ENCODE measurements around the gene TBC1D21. TPM values are rescaled to one million over a fixed set of nuclear protein-coding genes. Genes with fewer than 3 reads are reported as not detected.
A peak's percentile ranks its signal among the peaks of the same experiment; 100 is the strongest.

The TBC1D21 gene
- total RNA-seq, 6 experiments from 2014 or later: not detected

DNA sequence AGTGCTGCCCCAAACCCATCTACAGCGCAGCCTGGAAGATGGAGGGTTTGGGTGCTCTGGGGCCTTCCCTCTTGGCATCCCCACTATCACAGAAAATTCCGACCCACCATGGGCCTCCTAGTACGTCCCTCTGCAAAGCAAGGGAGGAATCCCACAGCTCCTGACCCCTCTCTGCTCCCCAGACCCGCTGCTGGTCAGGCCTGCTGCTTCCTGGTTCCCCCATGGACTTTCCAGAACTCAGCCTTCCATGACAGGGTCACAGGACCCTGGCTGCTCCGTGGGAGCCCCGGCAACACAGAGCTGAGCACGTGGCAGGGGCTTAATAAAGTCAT, 49.8 kb downstream of the TBC1D21 start:
- peaks cover 26% of the 10 kb centered on the region for H3K36me3 Mint-ChIP-seq (ENCODE audit: low read depth)
- peaks cover 76% of the 10 kb centered on the region for H3K4me1 Mint-ChIP-seq (ENCODE audit: low read depth)
- no peak for TF ChIP-seq CTCF (IDR thresholded peaks at IDR 0.05)
- H3K27ac Mint-ChIP-seq: peak overlapping the region; percentile 96
- H3K4me3 Mint-ChIP-seq: peak overlapping the region; percentile 89
- peaks cover 2% of the 10 kb centered on the region; the same call in 1 of the 2 replicates for H3K9me3 Mint-ChIP-seq
- H3K27me3 Mint-ChIP-seq (ENCODE audit: insufficient read depth): peaks cover 2% of the 10 kb centered on the region; the same call in 1 of the 2 replicates
- DNase-seq: no peak

GRCh38 chr15:73923488-73924164, 50.3 kb downstream of the TBC1D21 start:
- H3K4me1 Mint-ChIP-seq (ENCODE audit: low read depth): peaks cover 76% of the 10 kb centered on the region
- H3K9me3 Mint-ChIP-seq: no peaks in the 10 kb centered on the region
- DNase-seq: no peak
- peak overlapping the region; percentile 96 for H3K27ac Mint-ChIP-seq
- H3K4me3 Mint-ChIP-seq: peak overlapping the region; percentile 89
- TF ChIP-seq CTCF (IDR thresholded peaks at IDR 0.05): no peak
- H3K36me3 Mint-ChIP-seq (ENCODE audit: low read depth): peaks cover 22% of the 10 kb centered on the region
- peaks cover 2% of the 10 kb centered on the region; the same call in 1 of the 2 replicates for H3K27me3 Mint-ChIP-seq (ENCODE audit: insufficient read depth)

DNA sequence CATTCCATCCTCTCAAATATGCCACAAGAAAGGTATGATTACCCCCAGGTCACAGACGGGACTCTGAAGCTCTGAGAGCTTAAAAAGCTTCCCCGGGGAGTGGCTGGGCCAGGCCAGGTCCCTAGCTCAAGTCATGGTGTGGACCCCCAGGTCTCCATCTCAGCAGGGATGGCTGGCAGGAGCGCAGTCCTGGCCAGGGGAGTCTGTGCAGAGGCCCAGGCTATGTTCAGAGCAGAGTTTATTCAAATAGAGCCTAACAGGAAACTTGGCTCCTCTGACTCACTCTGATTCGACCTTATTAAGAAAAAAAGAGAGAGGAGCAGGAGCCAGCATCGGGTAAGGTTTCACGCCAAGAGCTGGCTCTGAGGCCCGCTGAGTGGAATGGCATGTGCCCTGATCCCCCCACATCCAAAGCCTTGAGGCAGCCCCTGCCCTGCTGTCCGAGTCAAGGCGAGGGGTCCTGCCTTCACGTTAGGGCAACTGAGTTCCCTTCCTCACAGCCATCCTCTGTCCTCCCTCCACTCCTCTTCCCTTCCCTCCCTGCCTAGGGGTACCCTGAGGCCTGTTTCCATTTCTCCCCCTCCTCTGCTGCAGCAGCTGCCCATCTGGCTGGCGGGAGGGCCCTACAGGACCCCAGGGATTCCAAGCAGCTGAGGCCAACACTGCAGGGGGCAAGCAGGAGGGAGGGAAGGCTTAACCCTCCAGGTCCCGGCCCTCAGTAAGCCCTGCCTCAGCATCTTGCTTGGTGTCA, 51.0 kb downstream of the TBC1D21 start:
- peak; percentile 82 for DNase-seq
- TF ChIP-seq CTCF (IDR thresholded peaks at IDR 0.05): no peak
- H3K27ac Mint-ChIP-seq: peak overlapping the region; percentile 96
- peak overlapping the region; percentile 89 for H3K4me3 Mint-ChIP-seq
- H3K4me1 Mint-ChIP-seq (ENCODE audit: low read depth): peaks cover 77% of the 10 kb centered on the region
- H3K36me3 Mint-ChIP-seq (ENCODE audit: low read depth): peaks cover 23% of the 10 kb centered on the region
- no peaks in the 10 kb centered on the region for H3K9me3 Mint-ChIP-seq
- peaks cover 3% of the 10 kb centered on the region for H3K27me3 Mint-ChIP-seq (ENCODE audit: insufficient read depth)

DNA sequence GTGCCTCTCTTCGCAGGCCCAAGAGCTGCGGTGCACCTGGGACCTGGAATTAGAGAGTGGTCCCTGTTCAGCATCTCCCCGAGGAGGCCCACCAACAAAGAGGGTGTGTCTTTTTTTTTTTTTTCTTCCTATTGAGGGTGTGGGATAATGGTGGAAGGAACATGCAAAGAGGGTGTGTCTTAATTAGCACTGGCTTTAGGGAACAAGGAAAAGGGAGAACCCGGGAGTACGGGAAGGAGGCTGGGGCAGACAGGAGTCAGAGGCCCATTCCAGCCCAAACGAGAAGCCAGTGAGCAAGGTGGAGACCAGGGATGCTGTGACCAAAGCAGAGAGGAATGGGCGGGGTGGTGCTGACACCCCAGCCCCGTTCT, 52.5 kb downstream of the TBC1D21 start:
- no peak for DNase-seq
- Mint-ChIP-seq H3K4me3 (peak overlapping the region; percentile 89), H3K4me1 (ENCODE audit: low read depth) (peaks cover 82% of the 10 kb centered on the region), H3K36me3 (ENCODE audit: low read depth) (peaks cover 13% of the 10 kb centered on the region), H3K27ac (peak overlapping the region; percentile 96), H3K27me3 (ENCODE audit: insufficient read depth) (peaks cover 3% of the 10 kb centered on the region), H3K9me3 (no peaks in the 10 kb centered on the region)
- TF ChIP-seq CTCF (IDR thresholded peaks at IDR 0.05): no peak

DNA sequence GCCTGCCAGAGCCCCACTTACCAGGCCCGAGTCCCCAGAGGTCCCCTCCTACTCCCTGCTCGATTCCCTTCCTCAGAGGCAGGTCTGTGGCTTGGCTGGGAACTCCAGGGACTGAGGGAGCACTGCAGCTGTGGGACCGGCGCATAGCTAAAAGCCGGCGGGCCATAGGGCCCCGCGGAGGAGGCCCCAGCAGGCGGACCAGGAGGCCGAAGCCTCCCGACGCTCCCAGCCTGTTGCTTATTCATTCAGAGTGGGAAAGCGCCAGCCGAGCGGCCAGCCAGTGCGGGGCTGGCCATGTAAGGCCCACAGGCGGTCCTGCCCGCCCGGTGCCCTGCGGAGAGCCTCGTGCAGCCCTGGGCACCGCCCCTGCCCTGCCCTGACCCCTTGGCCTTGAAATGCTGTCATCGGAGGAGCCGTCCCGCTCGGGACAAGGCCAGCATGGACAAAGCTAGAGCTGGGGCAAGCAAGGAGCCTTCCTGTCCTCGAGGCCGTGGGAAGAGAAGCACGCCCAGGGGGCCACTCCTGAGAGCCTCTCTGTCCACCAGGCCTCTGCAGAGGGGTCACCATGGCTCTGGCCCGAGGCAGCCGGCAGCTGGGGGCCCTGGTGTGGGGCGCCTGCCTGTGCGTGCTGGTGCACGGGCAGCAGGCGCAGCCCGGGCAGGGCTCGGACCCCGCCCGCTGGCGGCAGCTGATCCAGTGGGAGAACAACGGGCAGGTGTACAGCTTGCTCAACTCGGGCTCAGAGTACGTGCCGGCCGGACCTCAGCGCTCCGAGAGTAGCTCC, 53.0 kb downstream of the TBC1D21 start, which contains the start of gene LOXL1:
Gene LOXL1 (plus strand): TSS at position 244 of the 784 bp plus-strand sequence. CDS start 322 bp downstream, at position 566.
- Mint-ChIP-seq H3K4me3 (peak within 1 kb of the TSS; percentile 89), H3K9me3 (no peaks in the 10 kb centered on the region), H3K27ac (peak within 1 kb of the TSS; percentile 96), H3K36me3 (ENCODE audit: low read depth) (peaks cover 12% of the 10 kb centered on the region), H3K27me3 (ENCODE audit: insufficient read depth) (peaks cover 3% of the 10 kb centered on the region), H3K4me1 (ENCODE audit: low read depth) (peaks cover 82% of the 10 kb centered on the region)
- no peak for TF ChIP-seq CTCF (IDR thresholded peaks at IDR 0.05)
- DNase-seq: peak; percentile 85
